ENCODE measurements around the gene GRN.
A peak's percentile ranks its signal among the peaks of the same experiment; 100 is the strongest.
"Not testable (repeated sequence)": the region's sequence is repeated elsewhere in the genome, so short reads cannot be mapped to it uniquely, and the experiment has no call there.

GRN gene

DNA sequence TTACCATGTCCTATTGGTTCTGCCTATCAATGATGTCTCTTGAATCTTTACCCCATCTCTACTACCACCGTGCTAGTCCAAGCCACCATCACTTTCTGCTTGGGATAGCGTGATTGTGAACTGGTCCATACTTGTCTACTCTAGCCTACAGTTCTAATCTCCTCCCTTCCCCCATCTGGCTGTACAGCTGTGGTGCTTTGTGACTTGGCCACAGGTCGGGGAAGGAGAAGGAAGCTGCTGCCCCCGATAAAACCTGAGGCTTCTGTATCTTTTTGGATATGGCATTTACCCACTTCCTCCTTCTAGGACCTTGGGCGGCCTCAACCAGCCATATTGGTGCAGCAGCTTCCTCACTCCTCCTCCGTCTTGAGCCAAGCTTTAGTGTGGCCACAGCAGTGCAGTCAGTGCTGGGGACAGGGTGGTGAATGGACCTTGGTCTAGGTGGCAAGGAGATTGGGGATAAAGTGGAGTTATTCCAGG, 44.7 kb downstream of the GRN start:
- ChIA-PET POLR2A (interaction anchor here (0.6 to 1.2 kb wide), 2 partner anchors 114 to 227 kb away, joined by 3 to 4 read pairs; no protein-coding TSS in a partner anchor), CTCF (interaction anchor here (2.5 kb wide), 1 partner anchor 133 kb away, joined by 6 read pairs; no protein-coding TSS in a partner anchor)
- DNase-seq (ENCODE audit: extremely low spot score) = no peak
- TF ChIP-seq FOXM1 (IDR thresholded peaks at IDR 0.05; ENCODE audit: borderline replicate concordance) = no peak
- TF ChIP-seq TARDBP (IDR thresholded peaks at IDR 0.05) = no peak
- no peak for TF ChIP-seq ZNF384 (IDR thresholded peaks at IDR 0.05)

DNA sequence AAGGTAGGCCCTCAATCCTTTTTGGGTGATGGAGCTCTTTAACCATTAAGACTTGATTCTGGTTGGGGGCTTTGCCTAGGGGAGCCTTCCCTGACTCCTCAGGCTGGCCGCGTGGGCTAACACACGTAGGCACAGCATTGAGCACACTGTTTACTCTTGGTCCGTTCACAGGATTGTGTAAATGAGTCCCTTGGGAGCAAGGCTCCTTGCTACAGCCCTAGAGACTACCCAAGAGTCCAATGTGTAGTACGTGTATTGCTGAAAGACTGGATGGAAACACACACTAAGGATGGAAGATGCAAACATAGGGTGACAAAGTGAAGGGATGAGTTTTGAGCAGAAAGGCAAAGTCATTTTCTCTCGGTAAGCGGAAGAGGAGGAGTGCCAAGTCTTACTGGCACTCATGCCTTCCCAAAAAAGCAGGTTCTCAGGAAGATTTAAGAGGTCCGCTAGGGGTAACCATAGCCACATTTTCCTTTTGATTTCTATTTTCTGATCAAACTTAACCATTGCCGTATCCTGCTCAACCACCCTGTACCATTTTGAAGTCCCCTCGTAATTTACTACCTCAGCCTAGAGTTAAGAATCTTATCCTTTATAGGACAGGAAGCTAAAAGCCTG, 45.3 kb downstream of the GRN start:
- POLR2A ChIA-PET = interaction anchor here (0.6 to 1.2 kb wide), 2 partner anchors 114 to 227 kb away, joined by 3 to 4 read pairs; no protein-coding TSS in a partner anchor

DNA sequence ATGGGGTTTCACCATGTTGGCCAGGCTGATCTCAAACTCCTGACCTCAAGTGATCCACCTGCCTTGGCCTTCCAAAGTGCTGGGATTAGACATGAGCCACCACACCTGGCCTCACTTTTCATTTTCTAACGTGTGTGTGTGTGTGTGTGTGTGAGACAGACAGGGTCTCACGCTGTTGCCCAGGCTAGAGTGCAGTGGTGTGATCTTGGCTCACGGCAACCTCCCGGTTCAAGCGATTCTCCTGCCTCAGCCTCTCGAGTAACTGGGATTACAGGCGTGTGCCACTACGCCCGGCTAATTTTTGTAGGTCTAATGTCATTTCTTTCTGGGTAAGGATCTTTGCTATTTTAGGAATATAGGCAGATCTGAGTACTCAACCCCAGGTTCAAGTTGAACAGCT, 49.0 kb downstream of the GRN start:
- CTCF ChIA-PET = interaction anchor here (0.6 to 1.2 kb wide), 3 partner anchors 10 to 42 kb away, joined by 3 to 8 read pairs (median 4); no protein-coding TSS in a partner anchor

More for the DNA sequence above, 45.3 kb downstream of the GRN start:
- CTCF ChIA-PET = interaction anchor here (2.5 kb wide), 1 partner anchor 133 kb away, joined by 6 read pairs; no protein-coding TSS in a partner anchor
- no peak for TF ChIP-seq ELF4 (IDR thresholded peaks at IDR 0.05)
- no peak for TF ChIP-seq HDGF (IDR thresholded peaks at IDR 0.05; ENCODE audit: borderline replicate concordance)
- no peak for TF ChIP-seq NFRKB (IDR thresholded peaks at IDR 0.05)
- no peak for TF ChIP-seq ARNT (IDR thresholded peaks at IDR 0.05)
- no peak for TF ChIP-seq FOXK2 (IDR thresholded peaks at IDR 0.05)
- no peak for DNase-seq (ENCODE audit: extremely low spot score)

DNA sequence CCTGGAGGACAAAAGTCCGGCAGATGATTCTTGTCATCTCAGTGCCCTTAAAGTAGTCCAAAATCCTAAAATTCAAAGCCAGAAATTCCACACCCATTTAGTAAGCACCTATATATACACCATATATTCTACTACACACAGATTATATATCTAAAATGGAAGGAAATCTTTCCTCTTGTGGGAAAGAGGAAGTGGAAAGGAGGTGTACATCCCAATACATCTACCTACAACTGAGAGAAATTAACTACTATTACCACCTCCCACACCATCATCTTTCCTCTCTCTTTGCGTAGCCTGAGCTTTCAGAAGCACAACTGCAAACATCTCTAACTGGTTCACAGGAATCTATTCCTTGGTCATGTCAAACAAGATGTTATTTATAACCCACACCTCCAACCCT, 49.7 kb downstream of the GRN start:
- DNase-seq (ENCODE audit: extremely low spot score) = no peak
- no peak for TF ChIP-seq FOXK2 (IDR thresholded peaks at IDR 0.05)
- no peak for TF ChIP-seq SP1 (IDR thresholded peaks at IDR 0.05)
- TF ChIP-seq LEF1 (IDR thresholded peaks at IDR 0.05; ENCODE audit: borderline replicate concordance) = no peak
- no peak for TF ChIP-seq ELF4 (IDR thresholded peaks at IDR 0.05)
- TF ChIP-seq NFRKB (IDR thresholded peaks at IDR 0.05) = no peak
- TF ChIP-seq BHLHE40 (IDR thresholded peaks at IDR 0.05; ENCODE audit: borderline replicate concordance) = no peak
- no peak for TF ChIP-seq SUZ12 (IDR thresholded peaks at IDR 0.05)
- no peak for TF ChIP-seq L3MBTL2 (conservative IDR thresholded peaks at IDR 0.05)
- TF ChIP-seq HDGF (IDR thresholded peaks at IDR 0.05; ENCODE audit: borderline replicate concordance) = no peak
- TF ChIP-seq FOXM1 (IDR thresholded peaks at IDR 0.05; ENCODE audit: borderline replicate concordance) = no peak
- TF ChIP-seq CTBP1 (IDR thresholded peaks at IDR 0.05; ENCODE audit: borderline replicate concordance) = no peak
- no peak for TF ChIP-seq ARNT (IDR thresholded peaks at IDR 0.05)
- no peak for TF ChIP-seq TARDBP (IDR thresholded peaks at IDR 0.05)
- TF ChIP-seq, protein P1, sequence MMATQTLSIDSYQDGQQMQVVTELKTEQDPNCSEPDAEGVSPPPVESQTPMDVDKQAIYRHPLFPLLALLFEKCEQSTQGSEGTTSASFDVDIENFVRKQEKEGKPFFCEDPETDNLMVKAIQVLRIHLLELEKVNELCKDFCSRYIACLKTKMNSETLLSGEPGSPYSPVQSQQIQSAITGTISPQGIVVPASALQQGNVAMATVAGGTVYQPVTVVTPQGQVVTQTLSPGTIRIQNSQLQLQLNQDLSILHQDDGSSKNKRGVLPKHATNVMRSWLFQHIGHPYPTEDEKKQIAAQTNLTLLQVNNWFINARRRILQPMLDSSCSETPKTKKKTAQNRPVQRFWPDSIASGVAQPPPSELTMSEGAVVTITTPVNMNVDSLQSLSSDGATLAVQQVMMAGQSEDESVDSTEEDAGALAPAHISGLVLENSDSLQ (IDR thresholded peaks at IDR 0.05) = no peak
- TF ChIP-seq FOXA1 (IDR thresholded peaks at IDR 0.05) = no peak
- no peak for TF ChIP-seq ZNF384 (IDR thresholded peaks at IDR 0.05)
- ChIA-PET CTCF (no interaction called here), POLR2A (no interaction called here)

More for the DNA sequence above, 49.0 kb downstream of the GRN start:
- TF ChIP-seq ZNF384 (IDR thresholded peaks at IDR 0.05) = 0 out of 2 replicates have a peak, but pooled peaks have one; percentile 32
- DNase-seq (ENCODE audit: extremely low spot score); POLR2A ChIA-PET: not testable (repeated sequence)

DNA sequence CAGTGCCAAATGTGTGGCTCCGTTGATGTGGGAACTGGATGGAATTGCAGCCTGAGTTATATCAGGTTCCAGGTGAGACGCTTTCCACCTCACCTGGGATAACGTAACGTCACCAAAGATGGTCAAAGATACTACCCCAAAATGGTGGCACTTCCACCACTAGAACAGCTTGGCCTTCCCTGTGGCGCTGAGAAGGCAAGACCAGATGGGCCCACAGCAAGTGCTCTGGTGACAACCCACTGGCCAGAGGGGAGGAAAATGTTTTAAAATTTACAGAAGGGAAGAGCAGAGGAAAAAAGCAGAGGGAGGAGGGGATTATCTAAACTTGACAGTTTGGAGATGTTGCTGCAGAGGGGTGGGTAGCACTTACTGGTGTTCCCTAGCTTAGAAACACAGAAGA, 51.8 kb downstream of the GRN start:
- POLR2A ChIA-PET = interaction anchor here (1.8 kb wide), 1 partner anchor 11 kb away, joined by 7 read pairs; no protein-coding TSS in a partner anchor
- CTCF ChIA-PET = interaction anchor here (0.7 to 1.0 kb wide), 3 partner anchors 34 to 415 kb away, joined by 3 to 5 read pairs (median 4); partner anchors contain the start of gene FAM171A2
- TF ChIP-seq L3MBTL2 (conservative IDR thresholded peaks at IDR 0.05) (no peak), FOXM1 (IDR thresholded peaks at IDR 0.05; ENCODE audit: borderline replicate concordance) (no peak), FOXK2 (IDR thresholded peaks at IDR 0.05) (no peak)
- DNase-seq (ENCODE audit: extremely low spot score) = no peak

DNA sequence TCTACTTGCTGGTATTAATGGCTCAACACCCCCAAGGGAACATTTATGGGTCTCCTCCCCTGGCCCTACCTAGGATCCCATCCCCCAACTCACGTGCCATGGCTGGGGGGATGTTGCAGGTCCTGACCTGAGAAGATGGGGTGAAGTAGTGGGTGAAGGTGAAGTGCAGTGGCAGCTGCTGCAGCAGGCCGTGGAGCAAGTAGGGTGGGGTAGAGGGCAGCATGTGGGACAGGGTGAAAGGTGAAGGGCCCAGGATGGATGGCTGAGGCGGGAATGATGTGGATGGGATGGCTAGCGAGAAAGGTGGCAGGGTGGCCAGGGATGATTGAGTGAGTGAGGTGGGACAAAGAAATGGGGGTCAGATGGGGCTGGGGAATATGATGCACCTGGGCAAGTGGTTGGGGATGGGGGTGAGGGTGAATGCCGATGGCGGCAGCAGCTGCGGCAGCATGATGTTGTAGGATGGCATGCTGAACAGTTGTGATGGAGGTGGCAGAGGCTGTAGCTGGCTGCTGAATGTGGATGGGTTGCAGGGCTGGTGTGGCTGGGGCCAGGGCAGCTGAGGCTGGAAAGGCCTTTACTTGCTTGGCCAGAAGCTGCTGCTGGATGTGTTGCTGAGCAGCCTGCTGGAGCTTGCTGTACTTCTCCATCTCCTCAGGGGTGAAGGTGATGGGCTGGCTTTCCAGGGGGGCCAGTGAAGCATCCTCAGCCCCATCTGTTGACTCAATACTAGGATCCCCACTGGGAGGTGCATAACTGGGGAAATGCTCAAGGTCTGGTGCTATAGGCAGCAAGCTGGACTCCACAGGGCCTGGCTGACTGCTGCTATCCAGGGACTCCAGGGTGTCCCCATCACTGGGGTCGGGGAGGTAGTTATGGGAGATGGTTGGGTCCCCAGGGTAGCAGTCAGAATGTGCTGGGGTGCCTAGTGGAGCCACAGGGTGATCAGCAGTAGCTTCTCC, 52.7 kb downstream of the GRN start:
- no peak for DNase-seq (ENCODE audit: extremely low spot score)
- ChIA-PET CTCF (interaction anchor here (1.0 kb wide), 1 partner anchor 34 kb away, joined by 5 read pairs; the partner anchor contains the start of gene FAM171A2), POLR2A (interaction anchor here (1.8 kb wide), 1 partner anchor 12 kb away, joined by 7 read pairs; no protein-coding TSS in a partner anchor)
- no peak for TF ChIP-seq FOXM1 (IDR thresholded peaks at IDR 0.05; ENCODE audit: borderline replicate concordance)
- no peak for TF ChIP-seq SP1 (IDR thresholded peaks at IDR 0.05)
- TF ChIP-seq, protein P1 (IDR thresholded peaks at IDR 0.05) = no peak
- no peak for TF ChIP-seq FOXA1 (IDR thresholded peaks at IDR 0.05)
- no peak for TF ChIP-seq CTBP1 (IDR thresholded peaks at IDR 0.05; ENCODE audit: borderline replicate concordance)
- TF ChIP-seq BHLHE40 (IDR thresholded peaks at IDR 0.05; ENCODE audit: borderline replicate concordance) = no peak
- TF ChIP-seq NFRKB (IDR thresholded peaks at IDR 0.05) = no peak
- TF ChIP-seq LEF1 (IDR thresholded peaks at IDR 0.05; ENCODE audit: borderline replicate concordance) = no peak
- no peak for TF ChIP-seq ARNT (IDR thresholded peaks at IDR 0.05)
- no peak for TF ChIP-seq HDGF (IDR thresholded peaks at IDR 0.05; ENCODE audit: borderline replicate concordance)
- TF ChIP-seq ELF4 (IDR thresholded peaks at IDR 0.05) = no peak
- no peak for TF ChIP-seq L3MBTL2 (conservative IDR thresholded peaks at IDR 0.05)
- TF ChIP-seq ZNF384 (IDR thresholded peaks at IDR 0.05) = no peak
- no peak for TF ChIP-seq TARDBP (IDR thresholded peaks at IDR 0.05)
- no peak for TF ChIP-seq FOXK2 (IDR thresholded peaks at IDR 0.05)

Measured in HEK293T (cell line).